Astrocyte of the spinal cord (primary cell): ENCODE measurements around the gene TP53BP2.
"Not testable (repeated sequence)": the region's sequence is repeated elsewhere in the genome, so short reads cannot be mapped to it uniquely, and the experiment has no call there.

Experiments used
- DNase-seq: peaks from one replicate; pipeline ENCODE4 v3.0.0; 2011; ENCODE audit warnings: low read depth, low spot score
- H3K4me3 ChIP-seq: 2 replicates; pipeline ENCODE4 v1.5.1; 2011; ENCODE audit warnings: low read depth, mild to moderate bottlenecking, low read length, moderate library complexity
- CTCF ChIP-seq: IDR thresholded peaks from 2 replicates; pipeline ENCODE4 v1.5.1; 2012; ENCODE audit warnings: low read depth, mild to moderate bottlenecking, low read length, inconsistent platforms
- in situ Hi-C: cut with HindIII; loops from 2 replicates; pipeline ENCODE4 v1.10.0; 2017; ENCODE audit warnings: low sequenced_read_pairs

The TP53BP2 gene

GRCh38 chr1:223877804-223878203 is 32.1 kb upstream of the TP53BP2 start:
- TF ChIP-seq CTCF, result no peak
- H3K4me3 ChIP-seq, result no peak overlapping the region
- no peak for DNase-seq
- in situ Hi-C loops, result no loop called here

DNA sequence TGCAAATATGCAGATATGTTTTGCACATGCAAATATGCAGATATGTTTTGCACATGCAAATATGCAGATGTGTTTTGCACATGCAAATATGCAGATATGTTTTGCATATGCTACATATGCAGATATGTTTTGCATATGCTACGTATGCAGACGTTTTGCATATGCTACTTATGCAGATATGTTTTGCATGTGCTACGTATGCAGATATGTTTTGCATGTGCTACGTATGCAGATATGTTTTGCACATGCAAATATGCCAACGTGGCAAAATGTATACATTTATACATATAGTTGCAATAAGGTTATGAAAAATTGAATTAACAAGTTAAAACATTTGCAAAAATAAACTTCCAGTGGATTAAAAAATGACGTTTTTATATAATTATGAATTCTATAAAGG is 30.8 kb upstream of the TP53BP2 start:
- in situ Hi-C loops, result no loop called here
- DNase-seq, result no peak
- H3K4me3 ChIP-seq, result no peak overlapping the region
- no peak for TF ChIP-seq CTCF

DNA sequence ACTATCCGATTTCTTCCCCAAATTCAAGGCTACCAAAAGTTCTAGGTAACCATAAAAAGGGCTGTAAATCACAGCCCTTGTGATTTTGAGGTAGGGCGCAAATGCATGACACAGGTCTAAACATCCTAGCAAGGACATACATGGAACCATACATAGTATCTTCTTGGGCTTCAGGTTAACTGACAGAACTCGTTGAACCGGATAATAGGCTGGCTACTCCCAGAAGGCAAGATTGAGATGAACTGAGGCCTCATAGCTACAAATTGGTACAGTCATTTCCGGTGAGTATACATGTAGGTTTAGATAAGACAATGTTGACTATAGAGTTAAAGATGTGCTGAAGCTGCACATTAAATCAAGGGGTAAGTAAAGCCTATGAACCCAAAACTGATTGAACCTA is 27.3 kb upstream of the TP53BP2 start:
- TF ChIP-seq CTCF, result no peak
- in situ Hi-C loops, result no loop called here
- no peak overlapping the region for H3K4me3 ChIP-seq
- no peak for DNase-seq

DNA sequence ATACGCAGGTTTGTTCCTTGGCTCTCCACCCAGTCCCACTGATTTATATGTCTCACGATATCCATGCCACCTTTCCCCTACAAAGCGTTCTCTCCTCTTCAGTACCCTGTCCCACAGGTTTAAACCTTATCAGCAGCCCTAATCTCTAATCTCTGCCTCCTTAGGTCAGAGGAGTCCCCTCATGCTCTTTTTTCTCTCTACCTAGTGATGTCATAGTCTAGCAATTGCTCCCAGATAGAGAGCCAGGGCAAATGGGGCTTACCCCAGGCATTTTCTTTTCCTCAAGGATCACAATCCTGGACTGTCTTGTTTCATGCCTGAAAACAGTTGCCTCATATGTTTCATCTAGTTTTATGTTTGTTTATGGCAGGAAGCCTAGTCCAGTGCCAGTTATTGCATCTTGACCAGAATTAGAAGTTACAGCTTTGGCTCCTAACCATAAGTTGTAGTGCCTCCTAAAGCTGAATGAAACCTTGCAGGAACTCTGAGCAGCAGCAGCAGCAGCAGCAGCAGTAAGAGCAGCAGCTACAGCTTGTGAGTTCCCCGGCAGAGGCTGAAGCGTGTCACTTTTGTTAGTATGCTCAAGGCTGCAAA is 26.7 kb upstream of the TP53BP2 start:
- DNase-seq, result no peak
- no peak overlapping the region for H3K4me3 ChIP-seq
- no peak for TF ChIP-seq CTCF
- in situ Hi-C loops, result no loop called here

DNA sequence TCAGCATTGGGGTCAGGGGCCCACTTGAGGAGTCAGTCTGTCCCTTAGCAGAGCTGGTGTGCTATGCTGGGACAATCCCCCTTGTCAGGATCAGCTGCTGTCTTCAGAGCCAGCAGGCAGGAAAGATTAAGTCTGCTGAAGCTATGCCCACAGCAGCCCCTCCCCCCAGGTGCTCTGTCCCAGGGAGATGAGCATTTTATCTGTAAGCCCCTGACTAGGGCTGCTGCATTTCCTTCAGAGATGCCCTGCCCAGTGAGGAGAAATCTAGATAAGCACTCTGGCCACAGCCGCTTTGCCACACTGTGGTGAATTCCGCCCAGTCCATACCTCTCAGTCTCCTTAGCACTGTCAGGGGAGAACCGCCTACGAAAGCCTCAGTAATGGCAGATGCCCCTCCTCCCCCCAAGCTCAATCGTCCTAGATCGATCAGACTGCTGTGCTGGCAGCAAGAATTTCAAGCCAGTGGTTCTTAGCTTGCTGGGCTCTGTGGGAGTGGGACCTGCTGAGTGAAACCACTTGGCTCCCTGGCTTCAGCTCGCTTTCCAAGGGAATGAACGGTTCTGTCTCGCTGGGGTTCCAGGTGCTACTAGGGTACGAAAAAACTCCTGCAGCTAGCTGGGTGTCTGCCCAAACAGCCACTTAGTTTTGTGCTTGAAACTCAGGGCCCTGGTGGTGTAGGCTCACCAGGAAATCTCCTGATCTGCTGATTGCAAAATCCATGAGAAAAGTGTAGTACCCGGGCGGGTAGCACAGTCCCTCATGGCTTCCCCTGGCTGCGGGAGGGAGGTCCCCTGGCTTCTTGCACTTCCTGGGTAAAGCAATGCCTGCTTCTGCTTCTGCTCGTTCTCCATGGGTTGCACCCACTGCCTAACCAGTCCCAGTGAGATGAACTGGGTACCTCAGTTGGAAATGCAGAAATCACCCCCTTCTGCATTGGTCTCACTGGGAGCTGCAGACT is 25.1 kb upstream of the TP53BP2 start:
- TF ChIP-seq CTCF, result no peak
- H3K4me3 ChIP-seq, result no peak overlapping the region
- no peak for DNase-seq
- in situ Hi-C loops, result no loop called here

DNA sequence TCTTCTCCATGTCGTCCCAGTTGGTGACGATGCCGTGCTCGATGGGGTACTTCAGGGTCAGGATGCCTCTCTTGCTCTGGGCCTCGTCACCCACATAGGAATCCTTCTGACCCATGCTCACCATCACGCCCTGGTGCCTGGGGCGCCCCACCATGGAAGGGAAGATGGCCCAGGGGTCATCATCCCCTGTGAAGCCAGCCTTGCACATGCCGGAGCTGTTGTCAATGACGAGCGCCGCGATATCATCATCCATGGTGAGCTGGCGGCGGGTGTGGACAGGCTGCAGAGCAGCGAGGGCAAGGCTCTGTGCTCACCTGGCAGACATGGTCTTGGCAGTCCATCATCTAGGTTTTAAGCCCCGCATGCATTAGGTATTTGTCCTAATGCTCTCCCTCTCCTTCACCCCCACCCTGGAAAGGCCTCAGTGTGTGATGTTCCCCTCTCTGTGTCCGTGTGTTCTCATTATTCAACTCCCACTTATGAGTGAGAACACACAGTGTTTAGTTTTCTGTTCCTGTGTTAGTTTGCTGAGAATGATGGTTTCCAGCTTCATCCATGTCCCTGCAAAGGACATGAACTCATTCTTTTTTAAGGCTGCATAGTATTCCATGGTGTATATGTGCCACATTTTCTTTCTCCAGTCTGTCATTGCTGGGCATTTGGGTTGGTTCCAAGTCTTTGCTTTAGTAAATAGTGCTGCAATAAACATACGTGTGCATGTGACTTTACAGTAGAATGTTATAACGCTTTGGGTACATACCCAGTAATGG is 19.0 kb upstream of the TP53BP2 start:
- H3K4me3 ChIP-seq, in situ Hi-C loops, DNase-seq: not testable (repeated sequence)
